ENCODE results near the gene LPCAT2.

LPCAT2 gene

GRCh38 chr16:55542459-55543082, 33.7 kb downstream of the LPCAT2 start:
- H3K4me3 ChIP-seq (ENCODE audit: low read depth, low read length), result no peak overlapping the region
- no peak for TF ChIP-seq CTCF (IDR thresholded peaks at IDR 0.05; ENCODE audit: insufficient read depth, low read depth, low read length, missing control alignments)
- no peak for DNase-seq (ENCODE audit: low read depth)

GRCh38 chr16:55543472-55543871, 34.6 kb downstream of the LPCAT2 start:
- DNase-seq (ENCODE audit: low read depth), result no peak
- no peak overlapping the region for H3K4me3 ChIP-seq (ENCODE audit: low read depth, low read length)
- TF ChIP-seq CTCF (IDR thresholded peaks at IDR 0.05; ENCODE audit: insufficient read depth, low read depth, low read length, missing control alignments), result no peak

GRCh38 chr16:55552621-55553020, 43.7 kb downstream of the LPCAT2 start:
- DNase-seq (ENCODE audit: low read depth), result no peak
- no peak for TF ChIP-seq CTCF (IDR thresholded peaks at IDR 0.05; ENCODE audit: insufficient read depth, low read depth, low read length, missing control alignments)
- H3K4me3 ChIP-seq (ENCODE audit: low read depth, low read length), result no peak overlapping the region

GRCh38 chr16:55555436-55555835, 46.6 kb downstream of the LPCAT2 start:
- TF ChIP-seq CTCF (IDR thresholded peaks at IDR 0.05; ENCODE audit: insufficient read depth, low read depth, low read length, missing control alignments), result no peak

GRCh38 chr16:55557186-55557585, 48.3 kb downstream of the LPCAT2 start:
- no peak for DNase-seq (ENCODE audit: low read depth)
- no peak overlapping the region for H3K4me3 ChIP-seq (ENCODE audit: low read depth, low read length)
- TF ChIP-seq CTCF (IDR thresholded peaks at IDR 0.05; ENCODE audit: insufficient read depth, low read depth, low read length, missing control alignments), result no peak

More at GRCh38 chr16:55555436-55555835, 46.6 kb downstream of the LPCAT2 start:
- H3K4me3 ChIP-seq (ENCODE audit: low read depth, low read length), result no peak overlapping the region
- no peak for DNase-seq (ENCODE audit: low read depth)

- DNase-seq (ENCODE audit: low read depth), result no peak
- no peak overlapping the region for H3K4me3 ChIP-seq (ENCODE audit: low read depth, low read length)
- no peak for TF ChIP-seq CTCF (IDR thresholded peaks at IDR 0.05; ENCODE audit: insufficient read depth, low read depth, low read length, missing control alignments)
These were observed 50.4 kb downstream of the LPCAT2 start for GRCh38 chr16:55559233-55559632.

GRCh38 chr16:55559933-55560516, 51.2 kb downstream of the LPCAT2 start:
- DNase-seq (ENCODE audit: low read depth), result no peak
- TF ChIP-seq CTCF (IDR thresholded peaks at IDR 0.05; ENCODE audit: insufficient read depth, low read depth, low read length, missing control alignments), result no peak
- no peak overlapping the region for H3K4me3 ChIP-seq (ENCODE audit: low read depth, low read length)

Measured in GM12865 (cell line).